H1 (cell line): ENCODE data around the gene FAM133A.

Source experiments
- HDAC2 ChIP-seq, 2 experiments: fragments of 300-600 bp in 1 of 2; sonication (generic) in 1 of 2; IDR thresholded peaks; 2 replicates each; pipeline ENCODE4 v1.6.1; 2011 to 2012; ENCODE audit warnings: low read depth in 2 of 2, low read length in 2 of 2, mild to moderate bottlenecking in 2 of 2, moderate library complexity in 2 of 2, borderline replicate concordance in 1 of 2, inconsistent platforms in 1 of 2
- MAX ChIP-seq: IDR thresholded peaks from 2 replicates; pipeline ENCODE4 v1.6.1; 2012; ENCODE audit warnings: inconsistent platforms
- POLR2AphosphoS5 ChIP-seq: IDR thresholded peaks from 2 replicates; pipeline ENCODE4 v1.6.1; 2011; ENCODE audit warnings: low read depth, low read length
- TF ChIP-seq, protein P1 (sequence below), 3 experiments: IDR thresholded peaks; 1 replicate in 2 of 3; 2 replicates in 1 of 3; pipeline versions ENCODE4 v1.5.1 to v1.6.1; 2011; ENCODE audit warnings: low read length in 3 of 3, mild to moderate bottlenecking in 3 of 3, inconsistent platforms in 2 of 3, low read depth in 1 of 3, moderate library complexity in 1 of 3; ENCODE audit not compliant: insufficient read depth in 1 of 3; ENCODE audit errors: control extremely low read depth in 1 of 3

- TF ChIP-seq HDAC2 (IDR thresholded peaks at IDR 0.05; ENCODE audit: borderline replicate concordance in 1 of 2, low read depth in 2 of 2, low read length in 2 of 2) (no peak), POLR2AphosphoS5 (peak; percentile 64; the same call in 1 of the 2 replicates), MAX (no peak)
- TF ChIP-seq, protein P1, sequence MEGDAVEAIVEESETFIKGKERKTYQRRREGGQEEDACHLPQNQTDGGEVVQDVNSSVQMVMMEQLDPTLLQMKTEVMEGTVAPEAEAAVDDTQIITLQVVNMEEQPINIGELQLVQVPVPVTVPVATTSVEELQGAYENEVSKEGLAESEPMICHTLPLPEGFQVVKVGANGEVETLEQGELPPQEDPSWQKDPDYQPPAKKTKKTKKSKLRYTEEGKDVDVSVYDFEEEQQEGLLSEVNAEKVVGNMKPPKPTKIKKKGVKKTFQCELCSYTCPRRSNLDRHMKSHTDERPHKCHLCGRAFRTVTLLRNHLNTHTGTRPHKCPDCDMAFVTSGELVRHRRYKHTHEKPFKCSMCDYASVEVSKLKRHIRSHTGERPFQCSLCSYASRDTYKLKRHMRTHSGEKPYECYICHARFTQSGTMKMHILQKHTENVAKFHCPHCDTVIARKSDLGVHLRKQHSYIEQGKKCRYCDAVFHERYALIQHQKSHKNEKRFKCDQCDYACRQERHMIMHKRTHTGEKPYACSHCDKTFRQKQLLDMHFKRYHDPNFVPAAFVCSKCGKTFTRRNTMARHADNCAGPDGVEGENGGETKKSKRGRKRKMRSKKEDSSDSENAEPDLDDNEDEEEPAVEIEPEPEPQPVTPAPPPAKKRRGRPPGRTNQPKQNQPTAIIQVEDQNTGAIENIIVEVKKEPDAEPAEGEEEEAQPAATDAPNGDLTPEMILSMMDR (IDR thresholded peaks at IDR 0.05; ENCODE audit: control extremely low read depth in 1 of 3, insufficient read depth in 1 of 3, low read depth in 1 of 3, low read length in 3 of 3), result no peak
These were observed 744 bp upstream of the FAM133A start, which contains the start of gene NAP1L3 for GRCh38 chrX:93673056-93673868.
